Ecto neural progenitor cell (in vitro differentiated cells): ENCODE measurements around the gene SMAD1.
"Not testable (repeated sequence)": the region's sequence is repeated elsewhere in the genome, so short reads cannot be mapped to it uniquely, and the experiment has no call there.

Source experiments
- DNase-seq: peaks from one replicate; pipeline ENCODE4 v3.0.0-alpha.2; 2018; ENCODE audit warnings: low spot score

The SMAD1 gene

GRCh38 chr4:145528601-145529000 lies 46.9 kb downstream of the SMAD1 start:
- no peak for DNase-seq

GRCh38 chr4:145530189-145530588 lies 48.5 kb downstream of the SMAD1 start:
- DNase-seq, result no peak

- no peak for DNase-seq
These were observed 49.0 kb downstream of the SMAD1 start for GRCh38 chr4:145530662-145531061.

- DNase-seq, result no peak
These were observed 49.6 kb downstream of the SMAD1 start for GRCh38 chr4:145531223-145531622.

GRCh38 chr4:145531859-145532258 lies 50.2 kb downstream of the SMAD1 start:
- DNase-seq, result no peak

- DNase-seq, result no peak
These were observed 51.3 kb downstream of the SMAD1 start for GRCh38 chr4:145533001-145533400.

GRCh38 chr4:145533415-145533814 lies 51.8 kb downstream of the SMAD1 start:
- not testable (repeated sequence) for DNase-seq

GRCh38 chr4:145533961-145534360 lies 52.3 kb downstream of the SMAD1 start:
- DNase-seq, result no peak

GRCh38 chr4:145535202-145535601 lies 53.5 kb downstream of the SMAD1 start:
- DNase-seq, result no peak

GRCh38 chr4:145536044-145536443 lies 54.4 kb downstream of the SMAD1 start:
- no peak for DNase-seq

- no peak for DNase-seq
These were observed 56.9 kb downstream of the SMAD1 start for GRCh38 chr4:145538596-145538995.

- DNase-seq, result no peak
These were observed 58.0 kb downstream of the SMAD1 start for GRCh38 chr4:145539671-145540070.

GRCh38 chr4:145540235-145540634 lies 58.6 kb downstream of the SMAD1 start:
- DNase-seq, result no peak

- no peak for DNase-seq
These were observed 59.7 kb downstream of the SMAD1 start for GRCh38 chr4:145541346-145541745.

GRCh38 chr4:145545031-145545430 lies 63.4 kb downstream of the SMAD1 start:
- no peak for DNase-seq

- DNase-seq, result no peak
These were observed 64.0 kb downstream of the SMAD1 start for GRCh38 chr4:145545538-145546174.

- DNase-seq, result no peak
These were observed 64.7 kb downstream of the SMAD1 start for GRCh38 chr4:145546175-145546915.

GRCh38 chr4:145551660-145552059 lies 70.0 kb downstream of the SMAD1 start:
- DNase-seq, result no peak

GRCh38 chr4:145552181-145552822 lies 70.6 kb downstream of the SMAD1 start:
- no peak for DNase-seq

- no peak for DNase-seq
These were observed 71.7 kb downstream of the SMAD1 start for GRCh38 chr4:145553375-145553774.

- no peak for DNase-seq
These were observed 73.0 kb downstream of the SMAD1 start for GRCh38 chr4:145554691-145555090.

GRCh38 chr4:145557720-145558119 lies 76.1 kb downstream of the SMAD1 start:
- DNase-seq, result peak; percentile 68

- no peak for DNase-seq
These were observed 81.8 kb downstream of the SMAD1 start for GRCh38 chr4:145563293-145563985.
